Neural progenitor cell (in vitro differentiated cells): ENCODE measurements around the gene NAGA.

Experiments
- EZH2 ChIP-seq: fragments of 200-600 bp; sonication (generic); IDR thresholded peaks from 2 replicates; pipeline ENCODE4 v1.6.1; 2017; ENCODE audit warnings: antibody characterized with exemption, mild to moderate bottlenecking, moderate library complexity
- EZH2phosphoT487 ChIP-seq: fragments of 200-600 bp; sonication (generic); IDR thresholded peaks from 2 replicates; pipeline ENCODE4 v1.6.1; 2017; ENCODE audit warnings: antibody characterized with exemption
- TF ChIP-seq, protein P1 (sequence below): fragments of 200-600 bp; sonication (generic); IDR thresholded peaks from 2 replicates; pipeline ENCODE4 v1.5.1; 2017; ENCODE audit warnings: antibody characterized with exemption, mild to moderate bottlenecking

GRCh38 chr22:42013385-42013784 lies 57.2 kb downstream of the NAGA start:
- no peak for TF ChIP-seq EZH2
- TF ChIP-seq, protein P1, sequence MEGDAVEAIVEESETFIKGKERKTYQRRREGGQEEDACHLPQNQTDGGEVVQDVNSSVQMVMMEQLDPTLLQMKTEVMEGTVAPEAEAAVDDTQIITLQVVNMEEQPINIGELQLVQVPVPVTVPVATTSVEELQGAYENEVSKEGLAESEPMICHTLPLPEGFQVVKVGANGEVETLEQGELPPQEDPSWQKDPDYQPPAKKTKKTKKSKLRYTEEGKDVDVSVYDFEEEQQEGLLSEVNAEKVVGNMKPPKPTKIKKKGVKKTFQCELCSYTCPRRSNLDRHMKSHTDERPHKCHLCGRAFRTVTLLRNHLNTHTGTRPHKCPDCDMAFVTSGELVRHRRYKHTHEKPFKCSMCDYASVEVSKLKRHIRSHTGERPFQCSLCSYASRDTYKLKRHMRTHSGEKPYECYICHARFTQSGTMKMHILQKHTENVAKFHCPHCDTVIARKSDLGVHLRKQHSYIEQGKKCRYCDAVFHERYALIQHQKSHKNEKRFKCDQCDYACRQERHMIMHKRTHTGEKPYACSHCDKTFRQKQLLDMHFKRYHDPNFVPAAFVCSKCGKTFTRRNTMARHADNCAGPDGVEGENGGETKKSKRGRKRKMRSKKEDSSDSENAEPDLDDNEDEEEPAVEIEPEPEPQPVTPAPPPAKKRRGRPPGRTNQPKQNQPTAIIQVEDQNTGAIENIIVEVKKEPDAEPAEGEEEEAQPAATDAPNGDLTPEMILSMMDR: no peak
- no peak for TF ChIP-seq EZH2phosphoT487
